Measurements from ENCODE around the gene IRF6. TPM values are rescaled to one million over a fixed set of nuclear protein-coding genes. Genes with fewer than 3 reads are reported as not detected.

Gene IRF6
- total and polyA plus RNA-seq, 2 of the 8 experiments (the other 6 are each of a cell fraction or from before 2014, with no cell fraction given), result 9.6 to 13.4 TPM

GRCh38 chr1:209837671-209838070 lies 31.7 kb upstream of the IRF6 start (continued):
- TF ChIP-seq BRCA1 (IDR thresholded peaks at IDR 0.05; ENCODE audit: low read depth, low read length), result no peak
- no peak for TF ChIP-seq JUND (IDR thresholded peaks at IDR 0.05; ENCODE audit: low read length)
- TF ChIP-seq YY1 (IDR thresholded peaks at IDR 0.05; ENCODE audit: low read depth, low read length), result no peak
- no peak for TF ChIP-seq BACH1 (IDR thresholded peaks at IDR 0.05; ENCODE audit: low read length)

Measured in H1 (cell line).